ENCODE results near the gene ADAM12. TPM values are rescaled to one million over a fixed set of nuclear protein-coding genes. Genes with fewer than 3 reads are reported as not detected.

The ADAM12 gene
- total RNA-seq, 1 donor from 2014 or later, result 22.8 TPM

DNA sequence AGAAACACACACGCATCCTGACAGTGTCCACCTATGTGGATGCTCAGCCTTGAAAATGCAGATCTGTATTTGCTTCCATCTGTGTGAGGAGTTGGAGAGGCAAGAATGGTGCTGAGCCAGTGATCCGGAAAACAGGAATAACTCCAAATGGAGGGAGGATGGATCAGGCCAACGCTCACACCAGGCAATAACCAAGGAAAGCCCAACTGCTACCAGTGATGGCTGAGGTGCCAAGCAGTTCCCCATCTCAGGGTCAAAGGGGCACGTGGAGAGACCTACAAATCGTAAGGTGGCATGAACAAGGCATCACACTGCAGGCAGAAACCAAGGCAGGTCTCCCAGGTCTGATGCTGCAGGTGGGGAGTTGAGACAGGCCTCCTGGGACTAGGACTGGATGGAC is 153.6 kb downstream of the ADAM12 start:
- no peak for DNase-seq

DNA sequence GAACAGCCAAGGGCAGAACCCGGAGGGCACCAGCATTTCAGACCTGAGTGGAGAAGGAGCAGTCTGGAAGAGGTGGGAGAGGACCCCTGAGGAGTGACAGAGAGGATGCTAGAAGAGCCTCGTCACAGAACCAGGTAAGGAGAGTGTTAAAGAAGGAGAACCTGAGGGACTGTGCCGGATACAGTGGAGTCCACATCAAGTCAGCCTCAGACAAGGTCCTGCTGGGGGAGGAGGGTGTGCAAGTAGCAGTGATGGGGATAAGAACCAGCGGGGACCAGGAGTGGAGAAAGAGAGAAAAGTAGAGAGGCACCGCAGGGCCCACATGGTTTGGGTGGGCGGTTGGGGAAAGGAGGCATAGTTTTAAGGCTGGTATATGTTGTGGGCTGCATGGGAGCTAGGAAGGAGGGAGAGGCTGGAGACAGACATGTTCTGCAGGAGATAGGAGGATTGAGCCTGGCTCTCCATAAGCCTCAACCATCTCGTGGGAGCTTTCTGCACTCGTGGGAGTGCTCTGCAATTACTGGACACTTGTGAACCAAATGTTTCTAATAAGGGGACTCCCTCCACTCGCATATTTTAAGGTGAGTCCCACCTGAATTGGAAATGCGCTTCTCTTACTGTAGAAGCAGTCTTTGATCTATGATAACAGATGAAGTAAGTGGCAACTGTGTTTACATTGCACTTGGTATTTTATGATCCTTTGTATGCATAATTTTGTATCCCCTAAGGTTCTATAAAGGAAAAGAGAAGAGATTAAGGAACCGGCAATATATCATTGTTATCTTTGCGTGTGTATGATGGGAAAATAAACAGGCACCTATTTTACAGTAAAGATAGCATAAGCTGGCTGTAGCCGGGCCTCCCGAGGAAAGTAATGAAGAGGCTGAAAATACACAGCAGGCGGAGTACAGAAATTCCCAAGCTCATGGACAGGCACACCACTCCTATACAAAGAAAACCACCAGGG is 154.8 kb downstream of the ADAM12 start:
- DNase-seq, result no peak

DNA sequence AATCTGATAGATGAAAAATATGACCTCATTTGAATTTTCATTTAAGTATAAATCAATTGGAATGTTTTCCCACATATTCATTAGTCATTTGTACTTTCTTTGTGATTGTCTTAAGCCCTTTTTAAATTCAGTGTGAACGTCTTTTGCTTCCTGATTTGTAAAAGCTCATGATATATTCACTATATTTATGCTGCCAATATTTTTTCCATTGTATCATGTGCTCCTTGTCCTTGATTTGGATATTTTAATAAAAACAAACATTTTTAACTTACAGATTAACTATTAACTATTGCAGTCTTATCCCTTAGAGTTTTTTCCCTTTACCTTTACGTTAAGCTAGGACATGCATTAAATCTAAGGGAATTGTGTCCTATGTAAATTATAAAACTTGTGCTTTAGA is 157.7 kb downstream of the ADAM12 start:
- peak; percentile 31 for DNase-seq

- no peak for DNase-seq
Measured at GRCh38 chr10:126229686-126230085, 158.6 kb downstream of the ADAM12 start.

DNA sequence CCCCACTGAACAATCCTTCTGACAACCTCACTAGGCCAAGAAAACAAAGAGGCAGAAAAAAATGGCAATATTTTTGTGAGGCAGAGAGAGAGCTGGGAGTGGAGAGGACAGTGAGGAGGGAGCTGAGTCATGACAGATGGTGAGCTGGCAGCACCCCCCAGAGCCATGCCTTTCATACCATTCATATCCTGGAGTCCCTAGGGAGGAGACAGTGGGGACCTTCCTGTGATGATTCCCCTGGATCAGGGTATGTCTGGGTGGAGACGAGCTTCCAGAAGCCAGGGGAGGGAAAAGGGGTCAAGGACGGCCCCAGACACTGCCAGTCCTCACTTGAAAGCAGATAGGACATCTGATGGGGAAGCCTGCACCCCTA is 160.5 kb downstream of the ADAM12 start:
- DNase-seq, result no peak

- DNase-seq, result no peak
Measured at GRCh38 chr10:126226988-126227761, 161.1 kb downstream of the ADAM12 start.

- DNase-seq, result no peak
Measured at GRCh38 chr10:126226205-126226604, 162.1 kb downstream of the ADAM12 start.

DNA sequence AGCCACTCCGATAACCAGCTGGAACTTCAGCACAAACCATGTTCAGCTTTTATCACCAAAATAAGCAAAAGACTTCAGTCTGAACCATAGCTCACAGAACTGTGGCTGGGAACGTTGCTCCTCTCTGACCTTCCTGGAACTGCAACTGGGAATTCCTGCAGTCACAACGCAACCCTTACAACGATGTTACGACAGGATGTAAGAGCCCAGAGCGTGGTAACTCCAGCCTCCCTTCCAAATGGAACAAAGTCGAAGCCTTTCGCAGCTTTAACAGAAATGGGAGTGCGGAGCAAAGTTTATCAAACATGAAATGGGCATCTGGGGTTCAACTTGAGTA is 162.6 kb downstream of the ADAM12 start:
- peak; percentile 47 for DNase-seq

GRCh38 chr10:126224967-126225671 is 163.2 kb downstream of the ADAM12 start:
- DNase-seq, result no peak

GRCh38 chr10:126223512-126224067 is 164.7 kb downstream of the ADAM12 start:
- no peak for DNase-seq

- peak; percentile 82 for DNase-seq
Measured at GRCh38 chr10:126222736-126223511, 165.4 kb downstream of the ADAM12 start.

- DNase-seq, result no peak
Measured at GRCh38 chr10:126221874-126222273, 166.4 kb downstream of the ADAM12 start.

DNA sequence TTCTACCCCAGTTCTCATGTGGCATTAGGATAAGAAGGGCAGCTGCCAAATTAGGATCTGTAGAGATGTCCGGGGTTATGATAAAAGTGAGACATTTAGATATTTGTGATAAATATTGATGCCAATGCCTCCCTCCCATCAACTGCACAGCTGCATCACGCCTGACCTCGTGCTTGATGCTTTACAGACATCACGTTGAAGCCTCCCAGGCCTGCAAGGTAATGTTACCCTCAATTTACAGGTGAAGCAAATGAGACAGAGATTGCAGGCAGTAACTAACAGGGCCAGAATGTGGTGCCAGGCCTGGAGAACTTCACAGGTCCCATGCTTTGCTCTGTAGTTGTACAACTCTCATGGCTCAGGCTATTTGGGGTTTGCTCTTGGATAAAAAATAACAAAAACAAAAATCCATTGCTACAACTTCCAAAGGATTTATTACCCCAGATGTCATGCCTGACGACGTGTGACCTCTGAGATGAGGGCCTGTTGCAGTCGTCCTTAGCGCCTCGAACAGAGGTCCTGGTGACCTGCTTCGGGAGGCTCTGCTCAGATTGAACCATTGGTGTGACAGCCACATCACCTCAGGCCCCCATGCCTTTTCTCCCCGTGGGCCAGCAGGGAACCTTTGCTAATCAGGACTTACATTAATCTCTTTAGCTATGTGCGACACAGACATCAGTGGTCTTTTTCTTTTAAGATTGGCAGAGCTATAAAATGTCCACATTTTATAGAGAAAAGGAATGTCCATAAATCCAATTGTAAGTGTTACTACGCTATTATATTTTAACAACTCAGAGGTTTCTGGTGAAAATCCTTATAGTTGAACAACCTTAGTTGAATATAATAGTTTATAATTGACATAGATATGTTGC is 169.3 kb downstream of the ADAM12 start:
- no peak for DNase-seq

DNA sequence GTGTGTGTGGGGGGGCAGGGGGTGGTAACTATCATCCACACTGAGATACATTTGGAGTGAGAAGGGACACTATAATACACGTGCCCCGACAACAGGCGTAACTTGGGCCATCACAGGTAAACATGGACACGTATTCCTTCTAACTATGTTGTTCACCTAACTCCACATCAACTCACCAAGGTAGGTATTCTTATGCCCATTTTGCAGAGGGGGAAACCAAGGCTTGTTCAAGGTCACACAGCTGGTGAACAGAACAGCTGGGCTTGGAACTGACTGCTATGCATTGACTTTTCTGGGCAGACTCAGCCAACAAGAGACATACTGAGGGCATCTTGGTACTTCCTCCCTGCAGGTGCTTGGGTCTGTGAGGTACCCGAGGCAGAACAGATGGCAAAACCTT is 170.1 kb downstream of the ADAM12 start:
- DNase-seq, result no peak

DNA sequence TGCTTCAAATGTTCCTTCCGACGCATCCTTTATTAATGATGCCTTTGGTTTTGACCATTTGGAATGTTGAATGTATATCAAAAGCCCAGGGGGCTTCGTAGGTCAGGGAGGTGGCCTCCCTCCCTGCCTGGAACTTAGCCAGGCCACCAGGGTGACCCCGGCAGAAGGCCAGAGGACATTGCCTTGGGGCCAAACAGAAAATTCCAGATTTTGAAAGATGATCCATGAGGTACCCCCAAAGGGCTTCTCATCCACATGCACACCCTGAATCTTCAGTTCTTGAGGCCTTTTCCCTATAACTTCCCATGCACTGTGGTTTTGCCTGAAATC is 171.7 kb downstream of the ADAM12 start:
- DNase-seq, result no peak

GRCh38 chr10:126215746-126216631 is 172.3 kb downstream of the ADAM12 start:
- peak; percentile 89 for DNase-seq

DNA sequence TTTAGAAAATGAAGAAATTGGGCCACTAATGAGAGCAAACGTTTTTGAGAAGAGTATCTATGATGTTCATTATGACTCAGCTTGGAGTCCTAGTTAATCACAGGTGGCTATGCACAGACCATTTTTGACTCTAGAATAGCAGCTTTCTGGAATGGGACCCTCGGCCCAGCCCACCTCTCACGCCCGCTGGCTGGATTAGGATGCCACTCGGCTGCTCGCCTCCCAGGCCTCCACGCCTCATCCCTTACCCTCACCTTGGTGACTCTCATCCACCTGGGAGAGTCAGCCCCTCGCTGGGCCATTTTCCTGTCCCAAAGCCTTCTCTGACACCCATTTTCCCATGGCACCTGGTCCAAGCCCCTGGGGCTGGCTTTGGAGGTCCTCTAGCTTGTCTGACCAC is 173.6 kb downstream of the ADAM12 start:
- DNase-seq, result no peak

DNA sequence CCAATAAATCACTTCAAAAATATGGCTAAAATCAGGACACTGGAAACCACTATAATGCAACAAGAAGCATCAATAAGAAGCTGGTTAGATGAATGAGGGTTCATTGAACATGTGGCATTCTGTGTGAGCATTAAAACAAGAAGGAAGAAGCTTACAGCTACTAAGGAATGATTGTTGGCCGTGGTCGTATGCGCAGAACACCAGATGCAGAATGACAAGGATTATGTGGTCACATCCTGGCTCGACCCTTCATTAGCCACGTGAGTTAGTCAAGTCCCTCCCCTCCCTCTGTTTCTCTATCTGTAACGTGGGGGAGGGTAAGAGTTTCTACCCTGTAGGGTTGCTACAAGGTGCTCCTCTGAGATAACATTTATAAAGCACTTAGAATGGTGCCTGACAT is 174.3 kb downstream of the ADAM12 start:
- peak; percentile 43 for DNase-seq

GRCh38 chr10:126212738-126213137 is 175.5 kb downstream of the ADAM12 start:
- no peak for DNase-seq
